Fibroblast of the aortic adventitia (primary cell): ENCODE measurements around the gene EIF2B5. TPM values are rescaled to one million over a fixed set of nuclear protein-coding genes. Genes with fewer than 3 reads are reported as not detected.

ENCODE experiments used
- DNase-seq: peaks from one replicate; pipeline ENCODE4 v3.0.0-alpha.2; 2010; ENCODE audit warnings: low read depth
- H3K4me3 ChIP-seq: 2 replicates; pipeline ENCODE4 v1.5.1; 2011; ENCODE audit warnings: low read depth, mild to moderate bottlenecking, control low read depth, low read length, moderate library complexity
- CTCF ChIP-seq: IDR thresholded peaks from 2 replicates; pipeline ENCODE4 v1.5.1; 2011; ENCODE audit warnings: mild to moderate bottlenecking, low read length, control low read depth, inconsistent platforms; ENCODE audit not compliant: insufficient read depth
- total RNA-seq: library from RNA; depleted of rRNA; stranded (reverse); fragments of >200 nt; gene quantifications from 2 replicates; pipeline ENCODE4 v1.2.3, GENCODE V29; 2012; ENCODE audit warnings: low replicate concordance

The EIF2B5 gene
- total RNA-seq, 1 donor: 28.1 TPM

GRCh38 chr3:184165543-184165942 is 30.4 kb downstream of the EIF2B5 start:
- no peak overlapping the region for H3K4me3 ChIP-seq
- TF ChIP-seq CTCF: no peak
- no peak for DNase-seq

- H3K4me3 ChIP-seq: no peak overlapping the region
- DNase-seq: no peak
- no peak for TF ChIP-seq CTCF
Measured at GRCh38 chr3:184166671-184167070, 31.5 kb downstream of the EIF2B5 start.

GRCh38 chr3:184167786-184168185 is 32.6 kb downstream of the EIF2B5 start:
- no peak for DNase-seq
- no peak for TF ChIP-seq CTCF
- no peak overlapping the region for H3K4me3 ChIP-seq

GRCh38 chr3:184168363-184169120 is 33.4 kb downstream of the EIF2B5 start:
- TF ChIP-seq CTCF: no peak
- DNase-seq: peak; percentile 93
- no peak overlapping the region for H3K4me3 ChIP-seq

GRCh38 chr3:184169896-184170875 is 35.0 kb downstream of the EIF2B5 start:
- DNase-seq: no peak
- TF ChIP-seq CTCF: no peak
- H3K4me3 ChIP-seq: no peak overlapping the region

- DNase-seq: no peak
- no peak overlapping the region for H3K4me3 ChIP-seq
- TF ChIP-seq CTCF: no peak
Measured at GRCh38 chr3:184171562-184171961, 36.4 kb downstream of the EIF2B5 start.
